GM23338 (cell line): ENCODE measurements around the gene FRMD4A. TPM values are rescaled to one million over a fixed set of nuclear protein-coding genes. Genes with fewer than 3 reads are reported as not detected.

Source experiments
- ATAC-seq: fragments of 200-7000 bp; cut with Tn5 transposase; 3 replicates; pipeline ENCODE4 v1.9.1; 2020
- DNase-seq: peaks from one replicate; pipeline ENCODE4 v3.0.0-alpha.2; 2015; ENCODE audit warnings: low spot score
- H2AFZ ChIP-seq: fragments of 200-600 bp; sonication (generic); 2 replicates; pipeline ENCODE4 v1.8.0; 2016; ENCODE audit warnings: antibody characterized with exemption, mild to moderate bottlenecking, moderate library complexity
- H3F3A ChIP-seq: fragments of 200-600 bp; sonication (generic); replicated peaks from 2 replicates; pipeline ENCODE4 v1.8.0; 2017; ENCODE audit warnings: antibody characterized with exemption, mixed run types, low read depth
- H3K27ac ChIP-seq: fragments of 200-600 bp; sonication (generic); 2 replicates; pipeline ENCODE4 v1.6.1; 2016; ENCODE audit warnings: low read depth
- H3K27me3 ChIP-seq: fragments of 200-600 bp; sonication (generic); 2 replicates; pipeline ENCODE4 v1.8.0; 2016; ENCODE audit warnings: mild to moderate bottlenecking, mixed run types, moderate library complexity; ENCODE audit not compliant: insufficient read depth
- H3K36me3 ChIP-seq: fragments of 200-600 bp; sonication (generic); 2 replicates; pipeline ENCODE4 v1.8.0; 2016; ENCODE audit warnings: mild to moderate bottlenecking; ENCODE audit not compliant: insufficient read depth
- H3K4me1 ChIP-seq: fragments of 200-600 bp; sonication (generic); 2 replicates; pipeline ENCODE4 v1.8.0; 2016; ENCODE audit warnings: mild to moderate bottlenecking, moderate library complexity; ENCODE audit not compliant: insufficient read depth
- H3K4me2 ChIP-seq: fragments of 200-600 bp; sonication (generic); 2 replicates; pipeline ENCODE4 v1.7.1; 2017; ENCODE audit warnings: mixed run types
- H3K4me3 ChIP-seq: fragments of 200-600 bp; sonication (generic); 2 replicates; pipeline ENCODE4 v1.6.1; 2016; ENCODE audit warnings: mixed run types
- H3K79me2 ChIP-seq: fragments of 200-600 bp; sonication (generic); replicated peaks from 2 replicates; pipeline ENCODE4 v1.8.0; 2017; ENCODE audit warnings: mild to moderate bottlenecking; ENCODE audit not compliant: insufficient read depth
- H3K9me2 ChIP-seq: fragments of 200-600 bp; sonication (generic); 2 replicates; pipeline ENCODE4 v1.8.0; 2017; ENCODE audit not compliant: insufficient read depth
- H4K20me1 ChIP-seq: fragments of 200-600 bp; sonication (generic); replicated peaks from 2 replicates; pipeline ENCODE4 v1.8.0; 2017; ENCODE audit warnings: mild to moderate bottlenecking; ENCODE audit not compliant: insufficient read depth
- H3K27ac Mint-ChIP-seq: 2 replicates; pipeline ENCODE4 v1.8.0; 2020; ENCODE audit warnings: inconsistent platforms, mild to moderate bottlenecking, moderate library complexity, mixed read lengths
- H3K27me3 Mint-ChIP-seq: 3 replicates; pipeline ENCODE4 v1.8.0; 2022; ENCODE audit warnings: low read depth, mild to moderate bottlenecking, moderate library complexity, mixed read lengths, inconsistent platforms; ENCODE audit not compliant: insufficient read depth, poor library complexity
- H3K36me3 Mint-ChIP-seq: 3 replicates; pipeline ENCODE4 v1.8.0; 2021; ENCODE audit warnings: low read depth, mild to moderate bottlenecking, inconsistent platforms, moderate library complexity, mixed read lengths
- H3K4me1 Mint-ChIP-seq: 3 replicates; pipeline ENCODE4 v1.8.0; 2020; ENCODE audit warnings: mild to moderate bottlenecking, inconsistent platforms, mixed read lengths
- H3K4me3 Mint-ChIP-seq: 3 replicates; pipeline ENCODE4 v1.8.0; 2021; ENCODE audit warnings: moderate library complexity, mild to moderate bottlenecking, inconsistent platforms, mixed read lengths
- H3K9me3 Mint-ChIP-seq: 3 replicates; pipeline ENCODE4 v1.8.0; 2020; ENCODE audit warnings: moderate library complexity, mild to moderate bottlenecking, inconsistent platforms, mixed read lengths
- CREB1 ChIP-seq: fragments of 250-450 bp; sonication (Bioruptor Pico); IDR thresholded peaks from 2 replicates; pipeline ENCODE4 v1.5.0; 2020; ENCODE audit warnings: low read depth, mild to moderate bottlenecking, moderate library complexity
- EZH2 ChIP-seq: fragments of 200-600 bp; sonication (generic); IDR thresholded peaks from one replicate; pipeline ENCODE4 v1.8.0; 2017; ENCODE audit warnings: antibody characterized with exemption, mild to moderate bottlenecking, low read depth; ENCODE audit not compliant: unreplicated experiment
- EZH2phosphoT487 ChIP-seq: fragments of 200-600 bp; sonication (generic); IDR thresholded peaks from one replicate; pipeline ENCODE4 v1.8.1; 2018; ENCODE audit warnings: antibody characterized with exemption; ENCODE audit not compliant: unreplicated experiment
- JUNB ChIP-seq: IDR thresholded peaks from one replicate; pipeline ENCODE4 v1.6.1; 2016; ENCODE audit warnings: antibody characterized with exemption; ENCODE audit not compliant: unreplicated experiment
- NANOG ChIP-seq: IDR thresholded peaks from 2 replicates; pipeline ENCODE4 v1.6.1; 2016; ENCODE audit warnings: antibody characterized with exemption, borderline replicate concordance
- POLR2AphosphoS5 ChIP-seq: IDR thresholded peaks from 2 replicates; pipeline ENCODE4 v1.6.1; 2016; ENCODE audit warnings: antibody characterized with exemption, low read depth
- STAT1 ChIP-seq: IDR thresholded peaks from one replicate; pipeline ENCODE4 v1.6.1; 2016; ENCODE audit warnings: antibody characterized with exemption; ENCODE audit not compliant: unreplicated experiment
- ZNF114 ChIP-seq: fragments of 250-450 bp; sonication (Bioruptor Pico); IDR thresholded peaks from 2 replicates; pipeline ENCODE4 v1.5.0; 2020; ENCODE audit warnings: mild to moderate bottlenecking, moderate library complexity
- ZNF331 ChIP-seq: fragments of 250-450 bp; sonication (Bioruptor Pico); IDR thresholded peaks from 2 replicates; pipeline ENCODE4 v1.5.0; 2020; ENCODE audit warnings: low read depth, mild to moderate bottlenecking, moderate library complexity
- polyA plus RNA-seq: library from polyadenylated mRNA; unstranded; fragments of >200 nt; fragmentation: Nextera tagmentation; extraction: Ambion mirVana; gene quantifications from 2 replicates; pipeline ENCODE4 v1.2.1, GENCODE V29; 2016
- total RNA-seq: library from RNA; depleted of rRNA; stranded (reverse); fragments of >200 nt; shearing (Covaris generic); gene quantifications from 2 replicates; pipeline ENCODE4 v1.2.3, GENCODE V29; 2014
- TF ChIP-seq, protein P1 (sequence below): IDR thresholded peaks from 2 replicates; pipeline ENCODE4 v1.6.1; 2016; ENCODE audit warnings: antibody characterized with exemption
- TF ChIP-seq, protein P2 (sequence below): IDR thresholded peaks from one replicate; pipeline ENCODE4 v1.6.1; 2018; ENCODE audit warnings: antibody characterized with exemption; ENCODE audit not compliant: unreplicated experiment
- TF ChIP-seq, protein P3 (sequence below), 2 experiments: fragments of 200-600 bp in 1 of 2; sonication (generic) in 1 of 2; conservative IDR thresholded peaks; 2 replicates each; pipeline versions ENCODE4 v1.5.1 to v1.6.1; 2016 to 2017; ENCODE audit warnings: antibody characterized with exemption in 2 of 2, low read depth in 2 of 2, mild to moderate bottlenecking in 2 of 2, moderate library complexity in 1 of 2

FRMD4A gene
- total and polyA plus RNA-seq, 2 experiments from 2014 or later, result 14.0 to 20.1 TPM

GRCh38 chr10:14162061-14162460, 168.7 kb downstream of the FRMD4A start:
- DNase-seq, result no peak
- TF ChIP-seq EZH2phosphoT487 (no peak), JUNB (no peak), ZNF331 (no peak), EZH2 (no peak)
- TF ChIP-seq, protein P1, sequence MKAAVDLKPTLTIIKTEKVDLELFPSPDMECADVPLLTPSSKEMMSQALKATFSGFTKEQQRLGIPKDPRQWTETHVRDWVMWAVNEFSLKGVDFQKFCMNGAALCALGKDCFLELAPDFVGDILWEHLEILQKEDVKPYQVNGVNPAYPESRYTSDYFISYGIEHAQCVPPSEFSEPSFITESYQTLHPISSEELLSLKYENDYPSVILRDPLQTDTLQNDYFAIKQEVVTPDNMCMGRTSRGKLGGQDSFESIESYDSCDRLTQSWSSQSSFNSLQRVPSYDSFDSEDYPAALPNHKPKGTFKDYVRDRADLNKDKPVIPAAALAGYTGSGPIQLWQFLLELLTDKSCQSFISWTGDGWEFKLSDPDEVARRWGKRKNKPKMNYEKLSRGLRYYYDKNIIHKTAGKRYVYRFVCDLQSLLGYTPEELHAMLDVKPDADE, result no peak
- Mint-ChIP-seq H3K4me1 (peaks cover 17% of the 10 kb centered on the region), H3K27me3 (peaks cover 6% of the 10 kb centered on the region), H3K9me3 (no peaks in the 10 kb centered on the region), H3K4me3 (no peak overlapping the region), H3K36me3 (no peaks in the 10 kb centered on the region), H3K27ac (no peak overlapping the region)
- no peaks in the 10 kb centered on the region for H3F3A ChIP-seq
- no peaks in the 10 kb centered on the region for H3K27me3 ChIP-seq
- peak overlapping the region; percentile 45; the same call in 1 of the 2 replicates for H3K27ac ChIP-seq
- no peak for ATAC-seq
- no peak overlapping the region for H3K4me3 ChIP-seq
- peaks cover 4% of the 10 kb centered on the region; the same call in 1 of the 2 replicates for H3K9me2 ChIP-seq
- H4K20me1 ChIP-seq, result no peaks in the 10 kb centered on the region
- H3K36me3 ChIP-seq, result no peaks in the 10 kb centered on the region
- no peak overlapping the region for H2AFZ ChIP-seq
- no peak overlapping the region for H3K4me2 ChIP-seq
- H3K4me1 ChIP-seq, result peaks cover 15% of the 10 kb centered on the region; the same call in 1 of the 2 replicates
- no peaks in the 10 kb centered on the region for H3K79me2 ChIP-seq

GRCh38 chr10:14160299-14160698, 170.4 kb downstream of the FRMD4A start:
- Mint-ChIP-seq H3K36me3 (no peaks in the 10 kb centered on the region), H3K9me3 (no peaks in the 10 kb centered on the region), H3K27me3 (peaks cover 6% of the 10 kb centered on the region), H3K4me3 (no peak overlapping the region), H3K4me1 (peaks cover 17% of the 10 kb centered on the region), H3K27ac (no peak overlapping the region)
- Histone ChIP-seq H3K4me3 (no peak overlapping the region), H3K27ac (no peak overlapping the region), H2AFZ (no peak overlapping the region), H3K79me2 (no peaks in the 10 kb centered on the region), H3K9me2 (peaks cover 4% of the 10 kb centered on the region; the same call in 1 of the 2 replicates), H3K27me3 (no peaks in the 10 kb centered on the region), H3F3A (no peaks in the 10 kb centered on the region), H3K36me3 (no peaks in the 10 kb centered on the region), H4K20me1 (no peaks in the 10 kb centered on the region), H3K4me1 (peaks cover 15% of the 10 kb centered on the region; the same call in 1 of the 2 replicates), H3K4me2 (no peak overlapping the region)
- no peak for ATAC-seq
- DNase-seq, result no peak
- TF ChIP-seq NANOG (no peak), ZNF114 (CRISPR knock-in tag) (no peak), ZNF331 (no peak), CREB1 (no peak), POLR2AphosphoS5 (no peak), EZH2phosphoT487 (no peak), STAT1 (no peak), EZH2 (no peak)
- TF ChIP-seq, protein P2, sequence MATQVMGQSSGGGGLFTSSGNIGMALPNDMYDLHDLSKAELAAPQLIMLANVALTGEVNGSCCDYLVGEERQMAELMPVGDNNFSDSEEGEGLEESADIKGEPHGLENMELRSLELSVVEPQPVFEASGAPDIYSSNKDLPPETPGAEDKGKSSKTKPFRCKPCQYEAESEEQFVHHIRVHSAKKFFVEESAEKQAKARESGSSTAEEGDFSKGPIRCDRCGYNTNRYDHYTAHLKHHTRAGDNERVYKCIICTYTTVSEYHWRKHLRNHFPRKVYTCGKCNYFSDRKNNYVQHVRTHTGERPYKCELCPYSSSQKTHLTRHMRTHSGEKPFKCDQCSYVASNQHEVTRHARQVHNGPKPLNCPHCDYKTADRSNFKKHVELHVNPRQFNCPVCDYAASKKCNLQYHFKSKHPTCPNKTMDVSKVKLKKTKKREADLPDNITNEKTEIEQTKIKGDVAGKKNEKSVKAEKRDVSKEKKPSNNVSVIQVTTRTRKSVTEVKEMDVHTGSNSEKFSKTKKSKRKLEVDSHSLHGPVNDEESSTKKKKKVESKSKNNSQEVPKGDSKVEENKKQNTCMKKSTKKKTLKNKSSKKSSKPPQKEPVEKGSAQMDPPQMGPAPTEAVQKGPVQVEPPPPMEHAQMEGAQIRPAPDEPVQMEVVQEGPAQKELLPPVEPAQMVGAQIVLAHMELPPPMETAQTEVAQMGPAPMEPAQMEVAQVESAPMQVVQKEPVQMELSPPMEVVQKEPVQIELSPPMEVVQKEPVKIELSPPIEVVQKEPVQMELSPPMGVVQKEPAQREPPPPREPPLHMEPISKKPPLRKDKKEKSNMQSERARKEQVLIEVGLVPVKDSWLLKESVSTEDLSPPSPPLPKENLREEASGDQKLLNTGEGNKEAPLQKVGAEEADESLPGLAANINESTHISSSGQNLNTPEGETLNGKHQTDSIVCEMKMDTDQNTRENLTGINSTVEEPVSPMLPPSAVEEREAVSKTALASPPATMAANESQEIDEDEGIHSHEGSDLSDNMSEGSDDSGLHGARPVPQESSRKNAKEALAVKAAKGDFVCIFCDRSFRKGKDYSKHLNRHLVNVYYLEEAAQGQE, result no peak
- TF ChIP-seq, protein P3, sequence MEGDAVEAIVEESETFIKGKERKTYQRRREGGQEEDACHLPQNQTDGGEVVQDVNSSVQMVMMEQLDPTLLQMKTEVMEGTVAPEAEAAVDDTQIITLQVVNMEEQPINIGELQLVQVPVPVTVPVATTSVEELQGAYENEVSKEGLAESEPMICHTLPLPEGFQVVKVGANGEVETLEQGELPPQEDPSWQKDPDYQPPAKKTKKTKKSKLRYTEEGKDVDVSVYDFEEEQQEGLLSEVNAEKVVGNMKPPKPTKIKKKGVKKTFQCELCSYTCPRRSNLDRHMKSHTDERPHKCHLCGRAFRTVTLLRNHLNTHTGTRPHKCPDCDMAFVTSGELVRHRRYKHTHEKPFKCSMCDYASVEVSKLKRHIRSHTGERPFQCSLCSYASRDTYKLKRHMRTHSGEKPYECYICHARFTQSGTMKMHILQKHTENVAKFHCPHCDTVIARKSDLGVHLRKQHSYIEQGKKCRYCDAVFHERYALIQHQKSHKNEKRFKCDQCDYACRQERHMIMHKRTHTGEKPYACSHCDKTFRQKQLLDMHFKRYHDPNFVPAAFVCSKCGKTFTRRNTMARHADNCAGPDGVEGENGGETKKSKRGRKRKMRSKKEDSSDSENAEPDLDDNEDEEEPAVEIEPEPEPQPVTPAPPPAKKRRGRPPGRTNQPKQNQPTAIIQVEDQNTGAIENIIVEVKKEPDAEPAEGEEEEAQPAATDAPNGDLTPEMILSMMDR (conservative IDR thresholded peaks at IDR 0.05; ENCODE audit: low read depth in 2 of 2), result no peak
- TF ChIP-seq, protein P1, result no peak
